ENCODE results near the gene STAMBPL1.
A peak's percentile ranks its signal among the peaks of the same experiment; 100 is the strongest.

STAMBPL1 gene

DNA sequence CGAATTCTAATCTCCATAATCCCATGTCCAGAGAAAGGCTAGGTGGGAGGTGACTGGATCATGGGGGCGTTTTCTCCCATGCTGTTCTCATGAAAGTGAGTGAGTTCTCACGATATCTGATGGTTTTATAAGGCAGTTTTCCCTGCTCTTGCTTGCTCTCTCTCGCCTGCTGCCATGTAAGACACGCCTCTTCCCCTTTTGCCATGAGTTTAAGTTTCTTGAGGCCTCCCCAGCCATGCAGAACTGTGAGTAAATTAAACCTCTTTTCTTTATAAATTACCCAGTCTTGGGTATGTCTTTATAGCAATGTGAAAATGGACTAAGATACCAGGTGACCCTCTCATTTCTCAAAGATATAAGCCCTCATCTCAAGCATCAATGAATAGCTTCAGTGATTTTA lies 73.6 kb downstream of the STAMBPL1 start:
- Mint-ChIP-seq H3K4me1 (no peaks in the 10 kb centered on the region), H3K9me3 (no peaks in the 10 kb centered on the region), H3K36me3 (ENCODE audit: low read depth) (peaks cover 2% of the 10 kb centered on the region), H3K27me3 (no peaks in the 10 kb centered on the region), H3K27ac (no peak overlapping the region), H3K4me3 (no peak overlapping the region)
- DNase-seq (no peak), ATAC-seq (no peak)

DNA sequence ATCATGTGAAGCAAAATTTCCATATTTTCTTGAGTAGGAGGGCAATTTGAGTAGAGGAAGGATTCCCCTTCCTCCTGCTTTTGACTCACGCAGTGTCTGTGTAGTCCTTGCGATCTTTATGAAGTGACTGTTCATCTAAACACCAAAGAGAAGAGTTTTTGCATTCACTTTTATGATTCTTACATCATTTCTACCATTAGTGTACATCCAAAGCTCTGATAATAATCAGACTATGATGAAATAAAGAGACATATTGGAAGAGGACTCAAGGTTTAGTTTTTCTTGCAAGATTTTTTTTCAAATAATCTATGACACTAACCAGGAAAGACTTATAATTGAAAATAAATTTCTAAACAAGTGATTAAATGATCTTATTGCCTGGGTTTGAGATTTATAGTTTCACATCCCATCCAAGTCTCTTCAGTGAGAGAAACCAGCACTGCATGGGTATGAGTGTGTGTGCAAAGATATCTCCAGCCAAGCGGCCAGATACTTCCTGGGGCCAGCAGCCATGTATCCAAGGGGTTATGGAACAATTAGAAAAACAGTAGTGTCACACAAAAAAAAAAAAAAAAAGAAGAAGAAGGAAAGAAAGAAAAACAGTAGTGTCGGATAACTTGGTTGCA lies 74.5 kb downstream of the STAMBPL1 start:
- ATAC-seq (no peak), DNase-seq (no peak)
- Mint-ChIP-seq H3K9me3 (no peaks in the 10 kb centered on the region), H3K4me1 (no peaks in the 10 kb centered on the region), H3K27ac (no peak overlapping the region), H3K27me3 (no peaks in the 10 kb centered on the region), H3K4me3 (no peak overlapping the region), H3K36me3 (ENCODE audit: low read depth) (peaks cover 2% of the 10 kb centered on the region)

DNA sequence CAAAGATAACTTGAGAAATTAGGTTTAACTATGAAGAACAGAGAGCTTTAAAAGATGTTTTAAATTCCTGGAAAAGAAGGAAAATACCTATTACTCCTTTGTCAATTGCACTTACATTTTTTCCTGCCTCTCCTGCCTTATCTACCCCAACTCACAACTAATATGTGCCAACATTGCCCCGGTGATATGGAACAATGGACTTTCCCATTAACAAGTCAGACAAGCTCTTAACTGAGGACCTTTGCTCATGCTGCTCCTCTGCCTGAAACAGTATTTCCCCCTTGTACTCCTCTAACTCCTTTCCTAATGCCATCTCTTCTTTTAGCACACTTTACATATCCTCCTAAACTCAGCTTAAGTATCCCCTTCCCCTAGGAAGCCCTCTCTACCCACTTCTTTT lies 77.3 kb downstream of the STAMBPL1 start:
- no peaks in the 10 kb centered on the region for H3K27me3 Mint-ChIP-seq
- peaks cover 15% of the 10 kb centered on the region for H3K4me1 Mint-ChIP-seq
- H3K9me3 Mint-ChIP-seq = no peaks in the 10 kb centered on the region
- H3K27ac Mint-ChIP-seq = no peak overlapping the region
- H3K36me3 Mint-ChIP-seq (ENCODE audit: low read depth) = no peaks in the 10 kb centered on the region
- DNase-seq (no peak), ATAC-seq (no peak)
- H3K4me3 Mint-ChIP-seq = no peak overlapping the region

DNA sequence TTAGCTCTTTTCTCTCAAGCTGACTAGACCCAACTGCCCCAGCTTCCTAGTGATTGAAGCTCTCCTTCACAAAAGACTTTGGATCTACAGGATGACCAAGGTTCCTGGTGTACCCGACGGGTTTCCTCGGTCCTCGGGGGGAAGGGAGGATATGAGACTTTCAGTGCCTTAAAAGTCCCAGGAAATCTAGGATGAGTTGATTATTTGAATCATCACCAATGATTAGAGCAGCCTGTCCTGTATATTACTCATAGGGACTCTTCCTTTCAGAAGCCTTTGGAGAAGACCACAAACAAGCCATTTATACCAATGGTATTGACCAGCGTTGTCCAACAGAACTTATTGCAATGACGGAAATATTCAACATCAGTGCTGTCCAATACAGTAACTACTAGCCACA lies 78.7 kb downstream of the STAMBPL1 start:
- H3K36me3 Mint-ChIP-seq (ENCODE audit: low read depth) = no peaks in the 10 kb centered on the region
- H3K4me3 Mint-ChIP-seq = no peak overlapping the region
- no peak for ATAC-seq
- no peaks in the 10 kb centered on the region for H3K9me3 Mint-ChIP-seq
- no peaks in the 10 kb centered on the region for H3K27me3 Mint-ChIP-seq
- no peak for DNase-seq
- H3K4me1 Mint-ChIP-seq = peaks cover 18% of the 10 kb centered on the region
- H3K27ac Mint-ChIP-seq = no peak overlapping the region

DNA sequence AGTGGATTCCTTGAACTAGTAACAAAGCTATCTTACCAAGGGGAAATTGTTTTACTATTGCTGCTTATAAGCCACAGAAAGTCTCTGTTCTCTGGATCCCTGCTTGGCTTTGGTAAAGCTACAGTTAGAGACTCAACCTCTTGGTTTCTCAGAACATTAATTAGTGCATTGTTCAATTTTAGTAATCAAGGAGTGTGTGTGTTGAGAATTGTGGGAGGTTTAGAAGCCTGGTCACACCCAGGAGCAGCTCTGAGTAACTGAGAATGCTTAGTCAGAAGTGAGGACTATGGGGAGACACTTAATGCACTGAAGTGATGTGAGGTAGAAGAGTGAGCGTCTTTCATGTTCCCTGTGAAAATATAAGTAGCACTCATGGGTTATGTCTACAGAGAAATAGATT lies 80.8 kb downstream of the STAMBPL1 start:
- peaks cover 18% of the 10 kb centered on the region for H3K4me1 Mint-ChIP-seq
- no peak overlapping the region for H3K27ac Mint-ChIP-seq
- DNase-seq (no peak), ATAC-seq (peak; percentile 79)
- no peak overlapping the region for H3K4me3 Mint-ChIP-seq
- H3K9me3 Mint-ChIP-seq = no peaks in the 10 kb centered on the region
- H3K36me3 Mint-ChIP-seq (ENCODE audit: low read depth) = no peaks in the 10 kb centered on the region
- H3K27me3 Mint-ChIP-seq = no peaks in the 10 kb centered on the region

DNA sequence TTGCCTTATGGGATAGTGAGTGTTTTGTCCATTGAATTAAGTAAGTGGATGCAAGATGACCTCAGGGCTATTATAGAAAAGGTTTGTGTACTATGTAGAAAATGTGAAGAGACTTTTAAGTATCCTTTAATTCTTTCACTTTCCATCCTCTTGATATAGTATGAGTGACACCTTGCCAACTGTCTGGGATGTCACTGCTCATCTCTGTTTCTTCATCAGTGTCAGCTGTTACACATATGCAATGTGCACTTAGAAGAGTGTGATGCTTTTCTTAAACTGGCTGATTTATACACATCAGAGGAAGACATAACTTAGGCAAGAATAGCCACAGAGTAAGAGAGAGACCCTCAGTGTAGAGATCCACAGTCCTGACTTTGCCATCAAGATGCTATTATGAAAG lies 81.2 kb downstream of the STAMBPL1 start:
- Mint-ChIP-seq H3K27me3 (no peaks in the 10 kb centered on the region), H3K36me3 (ENCODE audit: low read depth) (no peaks in the 10 kb centered on the region), H3K27ac (no peak overlapping the region), H3K4me3 (no peak overlapping the region), H3K9me3 (no peaks in the 10 kb centered on the region), H3K4me1 (peaks cover 18% of the 10 kb centered on the region)
- peak; percentile 24 for ATAC-seq
- no peak for DNase-seq

DNA sequence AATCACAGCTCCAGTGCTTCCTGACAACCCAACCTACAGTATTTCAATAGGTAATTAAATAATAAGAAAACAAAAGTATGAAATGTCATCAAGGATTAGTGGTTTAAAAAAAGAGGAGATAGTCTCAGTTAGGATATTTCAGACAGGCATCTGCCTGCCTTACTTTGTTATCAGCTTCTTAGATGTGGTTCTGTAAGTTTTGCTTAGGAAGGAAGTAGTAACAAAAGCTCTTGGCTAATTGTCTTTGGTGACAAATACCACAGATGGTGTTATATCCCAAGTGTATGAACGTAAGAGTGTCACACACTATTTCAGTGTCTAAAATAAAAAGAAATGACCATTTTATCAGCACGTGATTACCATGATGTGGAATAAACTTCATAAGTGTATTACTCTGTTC lies 82.3 kb downstream of the STAMBPL1 start:
- H3K36me3 Mint-ChIP-seq (ENCODE audit: low read depth) = no peaks in the 10 kb centered on the region
- H3K4me3 Mint-ChIP-seq = no peak overlapping the region
- no peaks in the 10 kb centered on the region for H3K27me3 Mint-ChIP-seq
- ATAC-seq = no peak
- H3K9me3 Mint-ChIP-seq = no peaks in the 10 kb centered on the region
- no peak for DNase-seq
- H3K4me1 Mint-ChIP-seq = peaks cover 18% of the 10 kb centered on the region
- no peak overlapping the region for H3K27ac Mint-ChIP-seq

DNA sequence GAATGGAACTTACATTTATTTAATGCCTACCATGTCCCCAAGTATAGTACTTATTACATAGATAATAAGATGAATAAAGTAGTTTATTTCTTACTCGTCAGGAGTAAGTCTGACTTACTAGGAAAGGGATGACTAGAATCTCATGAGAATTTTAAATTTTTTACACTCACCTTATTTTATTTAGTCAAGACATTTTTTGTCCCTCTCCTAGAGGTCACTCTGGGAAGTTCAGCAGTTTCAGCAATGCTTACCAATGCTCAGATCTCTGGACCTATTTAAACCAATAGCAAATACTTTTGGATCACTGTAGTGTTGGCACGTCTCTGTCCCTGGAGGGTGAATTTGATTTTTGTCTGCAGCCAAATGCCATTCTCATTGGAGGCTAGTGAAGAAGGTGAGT lies 83.3 kb downstream of the STAMBPL1 start:
- Mint-ChIP-seq H3K36me3 (ENCODE audit: low read depth) (no peaks in the 10 kb centered on the region), H3K4me3 (no peak overlapping the region), H3K9me3 (no peaks in the 10 kb centered on the region)

DNA sequence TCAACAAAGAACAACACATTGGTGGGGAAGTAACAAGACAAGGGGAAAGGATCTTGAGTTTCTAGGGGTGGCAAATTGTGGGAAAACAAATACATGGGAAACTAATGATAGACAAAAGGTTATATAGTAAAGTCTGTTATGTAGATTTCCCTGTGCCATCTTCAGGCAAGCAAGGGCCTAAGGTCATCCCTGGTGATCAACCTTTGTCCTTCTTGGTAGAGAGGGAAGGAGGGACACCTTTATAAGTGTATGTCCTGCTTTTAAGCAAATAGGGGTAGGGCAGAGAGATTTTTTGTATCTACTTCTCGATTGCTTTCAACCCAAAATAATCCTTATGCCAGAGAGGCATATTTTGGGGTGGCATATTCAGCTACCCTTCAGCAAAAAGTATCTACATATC lies 84.3 kb downstream of the STAMBPL1 start:
- Mint-ChIP-seq H3K27me3 (no peaks in the 10 kb centered on the region), H3K4me3 (no peak overlapping the region), H3K9me3 (no peaks in the 10 kb centered on the region), H3K4me1 (peaks cover 18% of the 10 kb centered on the region), H3K36me3 (ENCODE audit: low read depth) (no peaks in the 10 kb centered on the region), H3K27ac (no peak overlapping the region)
- DNase-seq (no peak), ATAC-seq (no peak)

More for the DNA sequence above, 83.3 kb downstream of the STAMBPL1 start:
- DNase-seq = no peak
- H3K4me1 Mint-ChIP-seq = peaks cover 18% of the 10 kb centered on the region
- ATAC-seq = no peak
- no peaks in the 10 kb centered on the region for H3K27me3 Mint-ChIP-seq
- no peak overlapping the region for H3K27ac Mint-ChIP-seq

DNA sequence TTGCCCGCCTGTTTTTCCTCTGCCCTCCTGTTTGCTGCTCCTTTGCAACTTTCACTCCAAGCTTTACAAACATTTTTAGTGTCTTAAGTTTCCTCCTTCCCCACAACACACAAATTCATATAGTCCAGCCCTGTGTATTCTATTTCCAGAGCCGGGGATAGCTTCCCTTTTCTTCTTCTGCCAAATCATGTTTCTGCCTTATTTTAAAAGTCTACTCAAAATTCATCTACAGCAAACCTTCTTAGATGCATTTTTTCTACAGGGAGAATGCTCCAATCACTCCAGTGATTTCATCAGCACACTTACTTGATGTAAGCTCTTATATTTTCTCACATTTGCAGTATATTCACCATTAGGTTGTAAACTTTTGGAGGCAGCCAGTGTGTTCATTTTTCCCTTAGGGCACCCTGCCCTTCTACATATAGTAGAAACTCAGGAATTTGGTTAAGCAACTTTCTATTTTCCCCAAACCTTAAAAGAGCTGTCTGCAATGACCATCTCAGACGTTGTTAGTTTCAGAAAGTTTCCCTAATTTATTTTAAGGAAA lies 84.9 kb downstream of the STAMBPL1 start:
- ATAC-seq = no peak
- no peaks in the 10 kb centered on the region for H3K9me3 Mint-ChIP-seq
- no peaks in the 10 kb centered on the region for H3K36me3 Mint-ChIP-seq (ENCODE audit: low read depth)
- peaks cover 18% of the 10 kb centered on the region for H3K4me1 Mint-ChIP-seq
- H3K27ac Mint-ChIP-seq = no peak overlapping the region
- DNase-seq = no peak
- no peaks in the 10 kb centered on the region for H3K27me3 Mint-ChIP-seq
- no peak overlapping the region for H3K4me3 Mint-ChIP-seq

DNA sequence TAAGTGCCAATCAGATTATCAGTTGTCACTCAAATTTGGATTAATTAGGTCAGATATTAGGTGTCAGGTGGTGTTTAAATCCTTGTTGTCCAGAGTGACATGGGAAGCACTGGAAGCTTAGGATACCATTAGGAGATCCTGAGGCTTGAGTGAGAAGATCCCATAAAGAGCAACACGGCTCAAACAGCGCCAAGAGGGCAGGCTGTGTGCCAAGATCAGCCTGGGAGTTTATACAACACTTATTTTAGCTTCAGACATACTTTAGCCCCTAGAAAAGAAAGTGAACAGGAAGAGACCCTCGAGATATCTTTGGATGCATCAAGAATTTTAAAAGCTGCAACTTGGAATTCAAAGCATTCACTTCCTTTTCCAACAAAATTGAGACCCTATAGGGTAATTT lies 86.8 kb downstream of the STAMBPL1 start:
- DNase-seq = no peak
- no peak overlapping the region for H3K4me3 Mint-ChIP-seq
- ATAC-seq = no peak
- no peak overlapping the region for H3K27ac Mint-ChIP-seq
- H3K4me1 Mint-ChIP-seq = peaks cover 8% of the 10 kb centered on the region
- no peaks in the 10 kb centered on the region for H3K27me3 Mint-ChIP-seq
- no peaks in the 10 kb centered on the region for H3K9me3 Mint-ChIP-seq
- H3K36me3 Mint-ChIP-seq (ENCODE audit: low read depth) = no peaks in the 10 kb centered on the region

DNA sequence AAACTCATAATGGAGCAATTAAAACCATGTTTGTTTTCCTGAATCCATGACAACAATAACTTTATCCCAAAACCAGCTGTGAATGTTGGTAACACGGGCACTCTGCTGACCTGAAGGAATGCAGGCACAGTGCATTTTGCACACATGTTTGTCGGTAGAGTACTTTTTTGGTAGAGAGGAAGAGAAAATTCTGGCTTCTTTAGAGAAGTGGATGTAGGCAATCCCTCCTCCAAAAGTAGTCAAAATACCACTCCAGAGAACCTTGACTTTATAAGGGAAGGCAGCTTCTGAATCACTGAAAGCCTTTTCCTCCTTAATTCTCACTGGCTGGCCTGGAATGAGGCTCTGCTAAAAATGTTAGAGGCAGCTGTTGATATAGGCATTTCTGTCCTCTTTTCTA lies 88.3 kb downstream of the STAMBPL1 start:
- Mint-ChIP-seq H3K27ac (no peak overlapping the region), H3K4me3 (no peak overlapping the region), H3K36me3 (ENCODE audit: low read depth) (no peaks in the 10 kb centered on the region), H3K9me3 (no peaks in the 10 kb centered on the region), H3K27me3 (no peaks in the 10 kb centered on the region), H3K4me1 (no peaks in the 10 kb centered on the region)
- DNase-seq (no peak), ATAC-seq (no peak)

DNA sequence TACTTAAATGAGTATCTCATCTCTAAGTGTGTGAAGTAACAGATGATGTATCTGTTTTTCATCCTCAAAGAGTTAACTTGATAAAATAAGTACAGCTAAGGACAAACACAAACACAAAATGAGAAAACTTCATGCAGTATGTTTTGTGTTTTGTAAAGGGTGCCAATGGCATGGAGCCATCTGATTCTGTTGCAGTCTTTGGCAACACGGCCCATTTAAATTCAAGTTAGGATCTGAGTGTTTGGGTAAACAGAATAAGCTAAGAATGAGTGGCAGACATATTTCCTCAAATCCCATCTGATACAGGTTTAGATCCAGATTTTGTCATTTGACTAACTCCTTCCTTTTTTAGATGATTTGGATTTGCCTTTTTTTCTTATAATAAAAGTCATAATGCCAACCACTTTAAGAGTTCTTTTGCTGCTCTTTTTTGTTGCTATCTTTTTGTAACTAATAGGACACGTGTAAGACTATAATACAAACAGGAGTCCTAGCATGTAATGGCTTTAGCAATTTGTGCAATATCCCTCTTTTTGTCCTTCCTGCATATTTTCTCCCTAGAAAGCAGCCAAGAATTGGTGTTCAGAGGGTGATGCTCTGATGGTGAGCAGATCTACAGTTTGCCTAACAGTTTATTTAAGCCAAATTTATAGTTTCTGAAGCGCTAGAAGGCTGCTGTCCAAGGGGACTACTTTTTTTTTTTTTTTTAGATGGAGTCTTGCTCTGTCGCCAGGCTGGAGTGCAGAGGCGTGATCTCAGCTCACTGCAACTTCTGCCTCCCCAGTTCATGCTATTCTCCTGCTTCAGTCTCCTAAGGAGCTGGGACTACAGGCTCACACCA lies 91.4 kb downstream of the STAMBPL1 start:
- no peaks in the 10 kb centered on the region for H3K27me3 Mint-ChIP-seq
- DNase-seq = no peak
- ATAC-seq = no peak
- H3K27ac Mint-ChIP-seq = no peak overlapping the region
- H3K36me3 Mint-ChIP-seq (ENCODE audit: low read depth) = peaks cover 2% of the 10 kb centered on the region
- no peak overlapping the region for H3K4me3 Mint-ChIP-seq
- no peaks in the 10 kb centered on the region for H3K9me3 Mint-ChIP-seq
- H3K4me1 Mint-ChIP-seq = peaks cover 16% of the 10 kb centered on the region

Measured in activated naive CD8-positive, alpha-beta T cell treated with anti-CD3 and anti-CD28 coated beads, Interleukin-2, amount 50 U/mL, for 24 hours (primary cell).